Neural cell (in vitro differentiated cells): ENCODE data around the gene RBM33. TPM values are rescaled to one million over a fixed set of nuclear protein-coding genes. Genes with fewer than 3 reads are reported as not detected.

Experiments used
- H2AFZ ChIP-seq: fragments of 200-600, 300-800 bp; sonication (generic), shearing (Covaris generic); 2 replicates; pipeline ENCODE4 v1.6.0; 2014; ENCODE audit warnings: low read depth, mild to moderate bottlenecking, antibody characterized with exemption, low read length, moderate library complexity
- H3F3A ChIP-seq: fragments of 200-600 bp; shearing (Covaris generic); 2 replicates; pipeline ENCODE4 v1.6.1; 2016; ENCODE audit warnings: mild to moderate bottlenecking, moderate library complexity, mixed read lengths, antibody characterized with exemption, low read length; ENCODE audit not compliant: insufficient read depth, poor library complexity, severe bottlenecking
- H3K27ac ChIP-seq: fragments of 200-600, 300-800 bp; sonication (generic), shearing (Covaris generic); 2 replicates; pipeline ENCODE4 v1.5.1; 2014; ENCODE audit warnings: mild to moderate bottlenecking, low read length, moderate library complexity
- H3K27me3 ChIP-seq: fragments of 300-800, 200-600 bp; sonication (generic), shearing (Covaris generic); 2 replicates; pipeline ENCODE4 v1.6.0; 2014; ENCODE audit warnings: mild to moderate bottlenecking, low read depth, low read length, moderate library complexity; ENCODE audit not compliant: insufficient read depth
- H3K36me3 ChIP-seq: fragments of 300-800, 200-600 bp; sonication (generic), shearing (Covaris generic); 2 replicates; pipeline ENCODE4 v1.5.1; 2014; ENCODE audit warnings: mild to moderate bottlenecking, antibody characterized with exemption, low read length, moderate library complexity; ENCODE audit not compliant: insufficient read depth
- H3K4me2 ChIP-seq: fragments of 300-800, 200-600 bp; sonication (generic), shearing (Covaris generic); 2 replicates; pipeline ENCODE4 v1.6.0; 2014; ENCODE audit warnings: mild to moderate bottlenecking, low read length
- H3K4me3 ChIP-seq: fragments of 300-800, 200-600 bp; sonication (generic), shearing (Covaris generic); 2 replicates; pipeline ENCODE4 v1.5.1; 2014; ENCODE audit warnings: mild to moderate bottlenecking, low read length, moderate library complexity
- H3K79me2 ChIP-seq: fragments of 200-600 bp; shearing (Covaris generic); replicated peaks from 2 replicates; pipeline ENCODE4 v1.6.0; 2014; ENCODE audit warnings: mild to moderate bottlenecking, low read length, moderate library complexity; ENCODE audit not compliant: insufficient read depth
- H3K9ac ChIP-seq: fragments of 300-800, 200-600 bp; sonication (generic), shearing (Covaris generic); 2 replicates; pipeline ENCODE4 v1.6.1; 2016; ENCODE audit warnings: mild to moderate bottlenecking, low read length, mixed read lengths
- H3K9me2 ChIP-seq: fragments of 200-600 bp; shearing (Covaris generic); 2 replicates; pipeline ENCODE4 v1.6.1; 2016; ENCODE audit warnings: mild to moderate bottlenecking, low read length, mixed read lengths; ENCODE audit not compliant: insufficient read depth
- H3K9me3 ChIP-seq: fragments of 200-600, 300-800 bp; sonication (generic), shearing (Covaris generic); 2 replicates; pipeline ENCODE4 v1.6.1; 2016; ENCODE audit warnings: mild to moderate bottlenecking, mixed run types, low read length, moderate library complexity, mixed read lengths
- H4K20me1 ChIP-seq: fragments of 200-600 bp; shearing (Covaris generic); 2 replicates; pipeline ENCODE4 v1.6.1; 2016; ENCODE audit warnings: mild to moderate bottlenecking, mixed run types; ENCODE audit not compliant: insufficient read depth
- CTCF ChIP-seq: fragments of 450-650 bp; IDR thresholded peaks from 2 replicates; pipeline ENCODE4 v1.5.1; 2014; ENCODE audit warnings: antibody characterized with exemption, mild to moderate bottlenecking, moderate library complexity; ENCODE audit not compliant: poor library complexity, severe bottlenecking
- EP300 ChIP-seq: fragments of 450-650 bp; conservative IDR thresholded peaks from 2 replicates; pipeline ENCODE4 v1.6.1; 2014; ENCODE audit warnings: antibody characterized with exemption, mild to moderate bottlenecking, moderate library complexity; ENCODE audit not compliant: poor library complexity, severe bottlenecking
- EZH2 ChIP-seq: fragments of 200-600, 300-800 bp; shearing (Covaris generic), sonication (generic); IDR thresholded peaks from 2 replicates; pipeline ENCODE4 v1.6.1; 2014; ENCODE audit warnings: antibody characterized with exemption, low read length, borderline replicate concordance, mild to moderate bottlenecking; ENCODE audit not compliant: insufficient read depth, poor library complexity, severe bottlenecking
- MXI1 ChIP-seq: fragments of 450-650 bp; conservative IDR thresholded peaks from 2 replicates; pipeline ENCODE4 v1.6.1; 2014; ENCODE audit warnings: antibody characterized with exemption, mild to moderate bottlenecking; ENCODE audit not compliant: poor library complexity, severe bottlenecking
- POLR2AphosphoS5 ChIP-seq: IDR thresholded peaks from 2 replicates; pipeline ENCODE4 v1.6.1; 2012
- RAD21 ChIP-seq: fragments of 450-650 bp; conservative IDR thresholded peaks from 2 replicates; pipeline ENCODE4 v1.6.1; 2014; ENCODE audit warnings: antibody characterized with exemption, mild to moderate bottlenecking, moderate library complexity
- REST ChIP-seq: IDR thresholded peaks from 2 replicates; pipeline ENCODE4 v1.6.1; 2012; ENCODE audit warnings: borderline replicate concordance
- SMC3 ChIP-seq: fragments of 450-650 bp; conservative IDR thresholded peaks from 2 replicates; pipeline ENCODE4 v1.6.1; 2014; ENCODE audit warnings: antibody characterized with exemption, mild to moderate bottlenecking, moderate library complexity; ENCODE audit not compliant: poor library complexity
- TAF1 ChIP-seq: IDR thresholded peaks from 2 replicates; pipeline ENCODE4 v1.6.1; 2012; ENCODE audit warnings: low read depth
- polyA plus RNA-seq: library from polyadenylated mRNA; depleted of rRNA; stranded (reverse); fragments of >200 nt; gene quantifications from 2 replicates; pipeline ENCODE4 v1.2.3, GENCODE V29; 2014

Gene RBM33
- polyA plus RNA-seq, 1 donor from 2014 or later = 53.2 TPM

GRCh38 chr7:155735442-155736115 lies 91.1 kb downstream of the RBM33 start:
- Histone ChIP-seq H3K9me3 (no peaks in the 10 kb centered on the region), H2AFZ (no peak overlapping the region), H3K4me3 (no peak overlapping the region), H3K4me2 (no peak overlapping the region), H3K27me3 (no peaks in the 10 kb centered on the region), H3K36me3 (no peaks in the 10 kb centered on the region), H4K20me1 (no peaks in the 10 kb centered on the region), H3K9me2 (no peaks in the 10 kb centered on the region), H3F3A (no peaks in the 10 kb centered on the region), H3K9ac (no peak overlapping the region), H3K79me2 (peaks cover 4% of the 10 kb centered on the region), H3K27ac (no peak overlapping the region)
- TF ChIP-seq TAF1 (no peak), POLR2AphosphoS5 (no peak), EP300 (no peak), REST (no peak), MXI1 (no peak), CTCF (no peak), SMC3 (no peak), RAD21 (no peak), EZH2 (no peak)

- TF ChIP-seq EP300 = no peak
- TF ChIP-seq EZH2 = no peak
- no peak for TF ChIP-seq MXI1
- TF ChIP-seq RAD21 = no peak
- no peak for TF ChIP-seq CTCF
- Histone ChIP-seq H3K36me3 (no peaks in the 10 kb centered on the region), H3K4me3 (no peak overlapping the region)
Observed at GRCh38 chr7:155737590-155737989, 93.1 kb downstream of the RBM33 start.

More at GRCh38 chr7:155737590-155737989, 93.1 kb downstream of the RBM33 start:
- no peak overlapping the region for H3K27ac ChIP-seq
- H3K9me3 ChIP-seq = no peaks in the 10 kb centered on the region
- peaks cover 4% of the 10 kb centered on the region for H3K79me2 ChIP-seq
- no peaks in the 10 kb centered on the region for H4K20me1 ChIP-seq
- H3K9me2 ChIP-seq = no peaks in the 10 kb centered on the region
- H3K9ac ChIP-seq = no peak overlapping the region
- H2AFZ ChIP-seq = no peak overlapping the region
- no peaks in the 10 kb centered on the region for H3K27me3 ChIP-seq
- H3F3A ChIP-seq = no peaks in the 10 kb centered on the region
- no peak overlapping the region for H3K4me2 ChIP-seq
